Measurements from ENCODE around the gene HSPA12B. TPM values are rescaled to one million over a fixed set of nuclear protein-coding genes. Genes with fewer than 3 reads are reported as not detected.
A peak's percentile ranks its signal among the peaks of the same experiment; 100 is the strongest.

The HSPA12B gene
- polyA plus RNA-seq, 2 of the 4 experiments (the other 2 are of a cell fraction) = 0.37 to 1.2 TPM

DNA sequence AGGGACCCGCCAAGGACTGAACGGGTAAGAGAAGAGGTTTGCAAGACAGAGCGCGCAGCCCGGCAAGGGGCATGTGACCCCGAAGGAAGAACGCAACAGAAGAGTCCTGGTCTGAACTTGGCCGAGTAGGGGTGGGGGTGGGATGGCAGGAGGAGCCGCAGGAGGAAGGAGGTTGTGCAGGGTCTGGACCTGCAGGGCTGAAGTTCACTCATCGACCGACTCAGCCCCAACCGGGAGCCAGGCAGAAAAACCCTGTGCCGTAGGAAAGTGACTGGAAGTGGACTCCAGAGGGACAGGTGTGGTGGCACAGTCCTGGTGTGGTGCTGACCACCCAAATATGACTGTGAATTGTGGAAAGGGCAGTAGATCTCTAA lies 19.9 kb downstream of the HSPA12B start:
- Histone ChIP-seq H3K4me2 (peak overlapping the region; percentile 62), H3K9me3 (no peaks in the 10 kb centered on the region), H3K4me3 (no peak overlapping the region; the same call in 2 of the 3 replicates), H3K27ac (no peak overlapping the region), H3K4me1 (peaks cover 7% of the 10 kb centered on the region; the same call in 2 of the 3 replicates)
- 81% methylated on average over 13 of the region's 13 CpGs for WGBS (ENCODE audit: missing lambda C conversion rate)
- no peak for ATAC-seq
- TF ChIP-seq PHF8 (IDR thresholded peaks at IDR 0.05; ENCODE audit: borderline replicate concordance, low read depth) = no peak
- DNase-seq (ENCODE audit: low read depth in 1 of 2, low spot score in 1 of 2) = no peak
- no peak for FAIRE-seq
- ChIA-PET CTCF (interaction anchor here (0.7 to 72.1 kb wide), 16 partner anchors 5 to 165 kb away, joined by 3 to 2233 read pairs (median 4); partner anchors contain the start of genes ADAM33, ADISSP, AP5S1 and CENPB), POLR2A (interaction anchor here (1.4 kb wide), 1 partner anchor 15 kb away, joined by 7 read pairs; the partner anchor contains the start of gene ADISSP)

GRCh38 chr20:3753098-3753497 lies 20.6 kb downstream of the HSPA12B start:
- TF ChIP-seq POLR2AphosphoS2 (conservative IDR thresholded peaks at IDR 0.05; ENCODE audit: low read length) = no peak
- no peak for TF ChIP-seq JUN (IDR thresholded peaks at IDR 0.05)
- TF ChIP-seq HDAC2 (IDR thresholded peaks at IDR 0.05) = no peak
- no peak for TF ChIP-seq CHD2 (IDR thresholded peaks at IDR 0.05; ENCODE audit: low read length, partially characterized antibody)
- TF ChIP-seq TP53 (CRISPR knock-in tag; IDR thresholded peaks at IDR 0.05) = no peak
- no peak for TF ChIP-seq KDM1A (IDR thresholded peaks at IDR 0.05; ENCODE audit: low read depth)
- TF ChIP-seq EP300 (IDR thresholded peaks at IDR 0.05) = no peak
- TF ChIP-seq, protein P1, sequence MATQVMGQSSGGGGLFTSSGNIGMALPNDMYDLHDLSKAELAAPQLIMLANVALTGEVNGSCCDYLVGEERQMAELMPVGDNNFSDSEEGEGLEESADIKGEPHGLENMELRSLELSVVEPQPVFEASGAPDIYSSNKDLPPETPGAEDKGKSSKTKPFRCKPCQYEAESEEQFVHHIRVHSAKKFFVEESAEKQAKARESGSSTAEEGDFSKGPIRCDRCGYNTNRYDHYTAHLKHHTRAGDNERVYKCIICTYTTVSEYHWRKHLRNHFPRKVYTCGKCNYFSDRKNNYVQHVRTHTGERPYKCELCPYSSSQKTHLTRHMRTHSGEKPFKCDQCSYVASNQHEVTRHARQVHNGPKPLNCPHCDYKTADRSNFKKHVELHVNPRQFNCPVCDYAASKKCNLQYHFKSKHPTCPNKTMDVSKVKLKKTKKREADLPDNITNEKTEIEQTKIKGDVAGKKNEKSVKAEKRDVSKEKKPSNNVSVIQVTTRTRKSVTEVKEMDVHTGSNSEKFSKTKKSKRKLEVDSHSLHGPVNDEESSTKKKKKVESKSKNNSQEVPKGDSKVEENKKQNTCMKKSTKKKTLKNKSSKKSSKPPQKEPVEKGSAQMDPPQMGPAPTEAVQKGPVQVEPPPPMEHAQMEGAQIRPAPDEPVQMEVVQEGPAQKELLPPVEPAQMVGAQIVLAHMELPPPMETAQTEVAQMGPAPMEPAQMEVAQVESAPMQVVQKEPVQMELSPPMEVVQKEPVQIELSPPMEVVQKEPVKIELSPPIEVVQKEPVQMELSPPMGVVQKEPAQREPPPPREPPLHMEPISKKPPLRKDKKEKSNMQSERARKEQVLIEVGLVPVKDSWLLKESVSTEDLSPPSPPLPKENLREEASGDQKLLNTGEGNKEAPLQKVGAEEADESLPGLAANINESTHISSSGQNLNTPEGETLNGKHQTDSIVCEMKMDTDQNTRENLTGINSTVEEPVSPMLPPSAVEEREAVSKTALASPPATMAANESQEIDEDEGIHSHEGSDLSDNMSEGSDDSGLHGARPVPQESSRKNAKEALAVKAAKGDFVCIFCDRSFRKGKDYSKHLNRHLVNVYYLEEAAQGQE (IDR thresholded peaks at IDR 0.05) = no peak
- TF ChIP-seq FOXS1 (CRISPR knock-in tag; IDR thresholded peaks at IDR 0.05) = no peak
- TF ChIP-seq KDM5A (IDR thresholded peaks at IDR 0.05) = no peak
- TF ChIP-seq, protein P2, sequence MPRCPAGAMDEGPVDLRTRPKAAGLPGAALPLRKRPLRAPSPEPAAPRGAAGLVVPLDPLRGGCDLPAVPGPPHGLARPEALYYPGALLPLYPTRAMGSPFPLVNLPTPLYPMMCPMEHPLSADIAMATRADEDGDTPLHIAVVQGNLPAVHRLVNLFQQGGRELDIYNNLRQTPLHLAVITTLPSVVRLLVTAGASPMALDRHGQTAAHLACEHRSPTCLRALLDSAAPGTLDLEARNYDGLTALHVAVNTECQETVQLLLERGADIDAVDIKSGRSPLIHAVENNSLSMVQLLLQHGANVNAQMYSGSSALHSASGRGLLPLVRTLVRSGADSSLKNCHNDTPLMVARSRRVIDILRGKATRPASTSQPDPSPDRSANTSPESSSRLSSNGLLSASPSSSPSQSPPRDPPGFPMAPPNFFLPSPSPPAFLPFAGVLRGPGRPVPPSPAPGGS (IDR thresholded peaks at IDR 0.05) = no peak
- no peak for TF ChIP-seq EHF (CRISPR knock-in tag; IDR thresholded peaks at IDR 0.05)
- peak; percentile 57 to 71 for TF ChIP-seq RAD21 (conservative IDR thresholded peaks at IDR 0.05 in 1 of 2, IDR thresholded peaks at IDR 0.05 in 1 of 2)
- no peak for TF ChIP-seq PHF8 (IDR thresholded peaks at IDR 0.05; ENCODE audit: borderline replicate concordance, low read depth)
- TF ChIP-seq JUNB (IDR thresholded peaks at IDR 0.05) = no peak
- TF ChIP-seq PBX3 (IDR thresholded peaks at IDR 0.05) = no peak
- TF ChIP-seq ZC3H11A (IDR thresholded peaks at IDR 0.05) = no peak
- TF ChIP-seq CBX2 (IDR thresholded peaks at IDR 0.05; ENCODE audit: borderline replicate concordance, low read depth) = no peak
- TF ChIP-seq ESRRA (IDR thresholded peaks at IDR 0.05; ENCODE audit: borderline replicate concordance, low read length) = no peak
- TF ChIP-seq, protein P3, sequence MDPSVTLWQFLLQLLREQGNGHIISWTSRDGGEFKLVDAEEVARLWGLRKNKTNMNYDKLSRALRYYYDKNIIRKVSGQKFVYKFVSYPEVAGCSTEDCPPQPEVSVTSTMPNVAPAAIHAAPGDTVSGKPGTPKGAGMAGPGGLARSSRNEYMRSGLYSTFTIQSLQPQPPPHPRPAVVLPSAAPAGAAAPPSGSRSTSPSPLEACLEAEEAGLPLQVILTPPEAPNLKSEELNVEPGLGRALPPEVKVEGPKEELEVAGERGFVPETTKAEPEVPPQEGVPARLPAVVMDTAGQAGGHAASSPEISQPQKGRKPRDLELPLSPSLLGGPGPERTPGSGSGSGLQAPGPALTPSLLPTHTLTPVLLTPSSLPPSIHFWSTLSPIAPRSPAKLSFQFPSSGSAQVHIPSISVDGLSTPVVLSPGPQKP (IDR thresholded peaks at IDR 0.05; ENCODE audit: low read depth, low read length) = no peak
- no peak for TF ChIP-seq POLR2A (IDR thresholded peaks at IDR 0.05; ENCODE audit: low read length)
- TF ChIP-seq, protein P4, sequence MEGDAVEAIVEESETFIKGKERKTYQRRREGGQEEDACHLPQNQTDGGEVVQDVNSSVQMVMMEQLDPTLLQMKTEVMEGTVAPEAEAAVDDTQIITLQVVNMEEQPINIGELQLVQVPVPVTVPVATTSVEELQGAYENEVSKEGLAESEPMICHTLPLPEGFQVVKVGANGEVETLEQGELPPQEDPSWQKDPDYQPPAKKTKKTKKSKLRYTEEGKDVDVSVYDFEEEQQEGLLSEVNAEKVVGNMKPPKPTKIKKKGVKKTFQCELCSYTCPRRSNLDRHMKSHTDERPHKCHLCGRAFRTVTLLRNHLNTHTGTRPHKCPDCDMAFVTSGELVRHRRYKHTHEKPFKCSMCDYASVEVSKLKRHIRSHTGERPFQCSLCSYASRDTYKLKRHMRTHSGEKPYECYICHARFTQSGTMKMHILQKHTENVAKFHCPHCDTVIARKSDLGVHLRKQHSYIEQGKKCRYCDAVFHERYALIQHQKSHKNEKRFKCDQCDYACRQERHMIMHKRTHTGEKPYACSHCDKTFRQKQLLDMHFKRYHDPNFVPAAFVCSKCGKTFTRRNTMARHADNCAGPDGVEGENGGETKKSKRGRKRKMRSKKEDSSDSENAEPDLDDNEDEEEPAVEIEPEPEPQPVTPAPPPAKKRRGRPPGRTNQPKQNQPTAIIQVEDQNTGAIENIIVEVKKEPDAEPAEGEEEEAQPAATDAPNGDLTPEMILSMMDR (IDR thresholded peaks at IDR 0.05) = peak; percentile 81
- peak; percentile 42; the same call in 1 of the 3 replicates for TF ChIP-seq SMC3 (IDR thresholded peaks at IDR 0.05)
- FAIRE-seq = peak; percentile 84
- H3K4me2 ChIP-seq = no peak overlapping the region
- DNase-seq (ENCODE audit: low read depth in 1 of 2, low spot score in 1 of 2) = peak; percentile 85 to 89
- H3K4me3 ChIP-seq = no peak overlapping the region
- no peak overlapping the region for H3K27ac ChIP-seq
- H3K4me1 ChIP-seq = peaks cover 7% of the 10 kb centered on the region; the same call in 2 of the 3 replicates
- ATAC-seq = peak; percentile 28 to 62; a peak in 3 of 6 replicates
- WGBS (ENCODE audit: missing lambda C conversion rate) = 40% methylated on average over 4 of the region's 4 CpGs
- H3K9me3 ChIP-seq = no peaks in the 10 kb centered on the region
- ChIA-PET POLR2A (interaction anchor here (1.4 kb wide), 1 partner anchor 15 kb away, joined by 7 read pairs; the partner anchor contains the start of gene ADISSP), CTCF (interaction anchor here (0.7 to 72.1 kb wide), 17 partner anchors 6 to 166 kb away, joined by 3 to 2233 read pairs (median 4); partner anchors contain the start of genes ADAM33, ADISSP, AP5S1 and CENPB)
